PC-3 (cell line): ENCODE data around the gene A4GALT.

ENCODE experiments used
- EZH2 ChIP-seq: fragments of 300-600 bp; sonication (generic); IDR thresholded peaks from one replicate; pipeline ENCODE4 v1.6.1; 2017; ENCODE audit warnings: antibody characterized with exemption, mild to moderate bottlenecking, low read length; ENCODE audit not compliant: unreplicated experiment
- TF ChIP-seq, protein P1 (sequence below): fragments of 300-600 bp; sonication (generic); conservative IDR thresholded peaks from 2 replicates; pipeline ENCODE4 v1.5.1; 2017; ENCODE audit warnings: antibody characterized with exemption, low read depth, mild to moderate bottlenecking, low read length

DNA sequence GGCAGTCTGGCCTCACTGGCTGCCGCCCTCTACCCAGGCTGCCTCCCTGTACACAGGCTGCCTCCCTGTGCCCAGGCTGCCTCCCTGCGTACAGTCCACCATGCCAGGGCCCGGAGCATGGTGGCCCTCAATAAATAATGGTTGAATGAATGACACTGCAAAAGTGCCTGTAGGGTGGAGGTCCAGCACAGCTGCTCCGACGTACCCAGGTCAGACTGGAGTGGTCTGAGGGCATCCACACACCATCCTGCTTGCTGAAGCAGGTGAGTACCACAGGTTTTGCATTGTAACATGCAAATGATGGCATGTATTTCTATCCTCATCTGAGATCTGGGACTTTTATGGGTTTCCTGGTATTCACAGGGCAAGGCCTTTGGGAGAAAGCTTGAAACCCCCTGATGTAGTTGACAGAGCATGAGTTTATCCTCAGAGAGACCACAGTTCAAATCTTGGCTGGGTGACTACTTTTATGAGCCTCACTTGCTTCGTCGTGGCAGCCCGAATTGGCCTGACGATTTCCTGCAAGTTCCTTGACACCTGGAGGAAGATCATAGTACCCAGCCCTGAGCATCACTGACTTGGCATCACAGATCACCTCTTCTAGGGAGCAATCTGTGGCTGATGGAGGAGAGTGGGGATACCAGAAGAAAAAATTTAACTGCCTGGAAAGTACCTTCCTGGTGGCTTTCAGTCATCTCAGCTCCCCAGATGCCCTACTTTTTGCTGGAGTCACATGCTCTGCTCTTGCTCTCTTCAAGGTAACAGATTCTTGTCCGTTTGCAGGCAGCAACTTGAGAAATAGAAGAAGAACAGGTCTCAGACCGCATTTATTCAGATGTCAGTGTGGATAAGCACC is 55.5 kb downstream of the A4GALT start:
- TF ChIP-seq, protein P1, sequence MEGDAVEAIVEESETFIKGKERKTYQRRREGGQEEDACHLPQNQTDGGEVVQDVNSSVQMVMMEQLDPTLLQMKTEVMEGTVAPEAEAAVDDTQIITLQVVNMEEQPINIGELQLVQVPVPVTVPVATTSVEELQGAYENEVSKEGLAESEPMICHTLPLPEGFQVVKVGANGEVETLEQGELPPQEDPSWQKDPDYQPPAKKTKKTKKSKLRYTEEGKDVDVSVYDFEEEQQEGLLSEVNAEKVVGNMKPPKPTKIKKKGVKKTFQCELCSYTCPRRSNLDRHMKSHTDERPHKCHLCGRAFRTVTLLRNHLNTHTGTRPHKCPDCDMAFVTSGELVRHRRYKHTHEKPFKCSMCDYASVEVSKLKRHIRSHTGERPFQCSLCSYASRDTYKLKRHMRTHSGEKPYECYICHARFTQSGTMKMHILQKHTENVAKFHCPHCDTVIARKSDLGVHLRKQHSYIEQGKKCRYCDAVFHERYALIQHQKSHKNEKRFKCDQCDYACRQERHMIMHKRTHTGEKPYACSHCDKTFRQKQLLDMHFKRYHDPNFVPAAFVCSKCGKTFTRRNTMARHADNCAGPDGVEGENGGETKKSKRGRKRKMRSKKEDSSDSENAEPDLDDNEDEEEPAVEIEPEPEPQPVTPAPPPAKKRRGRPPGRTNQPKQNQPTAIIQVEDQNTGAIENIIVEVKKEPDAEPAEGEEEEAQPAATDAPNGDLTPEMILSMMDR, result no peak
- no peak for TF ChIP-seq EZH2
